NT2/D1 (cell line): ENCODE data around the gene SGCB.

ENCODE experiments used
- SUZ12 ChIP-seq: IDR thresholded peaks from 2 replicates; pipeline ENCODE4 v1.6.1; 2011; ENCODE audit not compliant: insufficient read length, insufficient read depth; ENCODE audit errors: extremely low read depth
- ZNF274 ChIP-seq: IDR thresholded peaks from 2 replicates; pipeline ENCODE4 v1.6.1; 2011; ENCODE audit warnings: mild to moderate bottlenecking, low read depth, low read length

DNA sequence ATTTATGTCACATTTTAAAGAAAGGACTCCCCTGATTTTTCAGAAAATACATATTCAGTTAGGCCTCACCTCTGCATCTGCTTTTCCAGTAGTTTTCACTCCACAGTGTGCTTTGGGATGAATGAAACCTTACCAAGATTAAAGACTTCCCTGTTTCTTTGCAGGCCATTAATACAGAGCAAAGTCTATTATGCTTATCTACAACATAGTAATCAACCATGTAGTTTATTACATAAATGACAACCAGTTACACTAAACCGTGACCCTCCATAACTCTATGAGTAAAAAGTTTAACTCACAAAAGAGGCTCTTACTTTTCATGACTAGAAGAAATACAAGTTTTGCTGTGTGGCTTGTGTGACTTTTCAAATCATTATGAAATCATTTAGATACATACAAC lies 20.3 kb downstream of the SGCB start:
- no peak for TF ChIP-seq ZNF274
- TF ChIP-seq SUZ12: no peak
